GM21360 (cell line): ENCODE measurements around the gene SCAP.

Experiments
- ATAC-seq: cut with Tn5 transposase; IDR thresholded peaks from one replicate; pipeline ENCODE4 v1.9.1; 2021; ENCODE audit warnings: mild to moderate bottlenecking, moderate library complexity; ENCODE audit not compliant: unreplicated experiment

Gene SCAP

GRCh38 chr3:47416041-47416440, 59.7 kb downstream of the SCAP start:
- no peak for ATAC-seq

- no peak for ATAC-seq
Measured at GRCh38 chr3:47414666-47415587, 60.8 kb downstream of the SCAP start.

GRCh38 chr3:47414161-47414564, 61.6 kb downstream of the SCAP start:
- no peak for ATAC-seq

- ATAC-seq = no peak
Measured at GRCh38 chr3:47413751-47414150, 62.0 kb downstream of the SCAP start.

GRCh38 chr3:47412842-47413520, 62.8 kb downstream of the SCAP start:
- ATAC-seq = no peak

- ATAC-seq = no peak
Measured at GRCh38 chr3:47412453-47412756, 63.3 kb downstream of the SCAP start.

GRCh38 chr3:47411696-47412452, 63.9 kb downstream of the SCAP start:
- no peak for ATAC-seq

GRCh38 chr3:47410801-47411646, 64.7 kb downstream of the SCAP start:
- ATAC-seq = no peak

GRCh38 chr3:47410417-47410720, 65.4 kb downstream of the SCAP start:
- ATAC-seq = no peak

GRCh38 chr3:47409688-47410416, 65.9 kb downstream of the SCAP start:
- no peak for ATAC-seq

GRCh38 chr3:47409284-47409683, 66.5 kb downstream of the SCAP start:
- no peak for ATAC-seq

GRCh38 chr3:47408839-47409229, 66.9 kb downstream of the SCAP start:
- no peak for ATAC-seq

GRCh38 chr3:47407896-47408838, 67.6 kb downstream of the SCAP start:
- no peak for ATAC-seq

- no peak for ATAC-seq
Measured at GRCh38 chr3:47407237-47407636, 68.5 kb downstream of the SCAP start.

GRCh38 chr3:47406762-47407149, 69.0 kb downstream of the SCAP start:
- no peak for ATAC-seq

- no peak for ATAC-seq
Measured at GRCh38 chr3:47405820-47406761, 69.7 kb downstream of the SCAP start.

- no peak for ATAC-seq
Measured at GRCh38 chr3:47404955-47405790, 70.6 kb downstream of the SCAP start.
